DND-41 (cell line): ENCODE data around the gene PCDHGA1.
"Not testable (repeated sequence)": the region's sequence is repeated elsewhere in the genome, so short reads cannot be mapped to it uniquely, and the experiment has no call there.

Experiments
- ATAC-seq: fragments of 200-7000 bp; cut with Tn5 transposase; 3 replicates; pipeline ENCODE4 v1.9.1; 2021; ENCODE audit warnings: low read depth; ENCODE audit not compliant: insufficient read depth
- DNase-seq: peaks from one replicate; pipeline ENCODE4 v3.0.0-alpha.2; 2020
- H2AFZ ChIP-seq: 2 replicates; pipeline ENCODE4 v1.6.0; 2012; ENCODE audit warnings: low read depth, low read length
- H3K27ac ChIP-seq: 2 replicates; pipeline ENCODE4 v1.5.1; 2012; ENCODE audit warnings: low read length, inconsistent platforms
- H3K27me3 ChIP-seq: fragments of 200-600 bp; sonication (generic); 2 replicates; pipeline ENCODE4 v1.6.0; 2012; ENCODE audit warnings: low read length, mild to moderate bottlenecking, inconsistent platforms; ENCODE audit not compliant: insufficient read depth, poor library complexity
- H3K36me3 ChIP-seq: 2 replicates; pipeline ENCODE4 v1.5.1; 2012; ENCODE audit warnings: low read length, inconsistent platforms; ENCODE audit not compliant: insufficient read depth
- H3K4me1 ChIP-seq: 2 replicates; pipeline ENCODE4 v1.5.1; 2012; ENCODE audit warnings: mild to moderate bottlenecking, low read length; ENCODE audit not compliant: insufficient read depth
- H3K4me2 ChIP-seq: 2 replicates; pipeline ENCODE4 v1.6.0; 2012; ENCODE audit warnings: mild to moderate bottlenecking, moderate library complexity, low read length, inconsistent platforms; ENCODE audit not compliant: insufficient read depth
- H3K4me3 ChIP-seq, 2 experiments: fragments of 200-600 bp in 1 of 2; shearing (Covaris generic) in 1 of 2; 2 replicates each; pipeline ENCODE4 v1.5.1; 2012 to 2016; ENCODE audit warnings: inconsistent platforms in 2 of 2, low read length in 2 of 2, mild to moderate bottlenecking in 2 of 2, low read depth in 1 of 2, moderate library complexity in 1 of 2
- H3K79me2 ChIP-seq: 2 replicates; pipeline ENCODE4 v1.6.0; 2012; ENCODE audit warnings: low read length, inconsistent platforms; ENCODE audit not compliant: insufficient read depth
- H3K9ac ChIP-seq: 2 replicates; pipeline ENCODE4 v1.6.0; 2012; ENCODE audit warnings: low read depth, mild to moderate bottlenecking, inconsistent platforms, low read length, moderate library complexity
- H3K9me3 ChIP-seq: 2 replicates; pipeline ENCODE4 v1.5.1; 2012; ENCODE audit warnings: low read length, moderate library complexity, mild to moderate bottlenecking, inconsistent platforms; ENCODE audit not compliant: insufficient read depth, severe bottlenecking
- H4K20me1 ChIP-seq: 2 replicates; pipeline ENCODE4 v1.6.0; 2012; ENCODE audit warnings: low read length; ENCODE audit not compliant: insufficient read depth
- EZH2 ChIP-seq: IDR thresholded peaks from 3 replicates; pipeline ENCODE4 v1.6.1; 2012; ENCODE audit warnings: borderline replicate concordance, low read depth, mild to moderate bottlenecking, moderate library complexity, low read length, inconsistent platforms; ENCODE audit not compliant: severe bottlenecking
- TF ChIP-seq, protein P1 (sequence below): IDR thresholded peaks from 2 replicates; pipeline ENCODE4 v1.5.1; 2012; ENCODE audit warnings: borderline replicate concordance, low read length, moderate library complexity, mild to moderate bottlenecking; ENCODE audit not compliant: poor library complexity, severe bottlenecking; ENCODE audit errors: extremely low read depth

Gene PCDHGA1

DNA sequence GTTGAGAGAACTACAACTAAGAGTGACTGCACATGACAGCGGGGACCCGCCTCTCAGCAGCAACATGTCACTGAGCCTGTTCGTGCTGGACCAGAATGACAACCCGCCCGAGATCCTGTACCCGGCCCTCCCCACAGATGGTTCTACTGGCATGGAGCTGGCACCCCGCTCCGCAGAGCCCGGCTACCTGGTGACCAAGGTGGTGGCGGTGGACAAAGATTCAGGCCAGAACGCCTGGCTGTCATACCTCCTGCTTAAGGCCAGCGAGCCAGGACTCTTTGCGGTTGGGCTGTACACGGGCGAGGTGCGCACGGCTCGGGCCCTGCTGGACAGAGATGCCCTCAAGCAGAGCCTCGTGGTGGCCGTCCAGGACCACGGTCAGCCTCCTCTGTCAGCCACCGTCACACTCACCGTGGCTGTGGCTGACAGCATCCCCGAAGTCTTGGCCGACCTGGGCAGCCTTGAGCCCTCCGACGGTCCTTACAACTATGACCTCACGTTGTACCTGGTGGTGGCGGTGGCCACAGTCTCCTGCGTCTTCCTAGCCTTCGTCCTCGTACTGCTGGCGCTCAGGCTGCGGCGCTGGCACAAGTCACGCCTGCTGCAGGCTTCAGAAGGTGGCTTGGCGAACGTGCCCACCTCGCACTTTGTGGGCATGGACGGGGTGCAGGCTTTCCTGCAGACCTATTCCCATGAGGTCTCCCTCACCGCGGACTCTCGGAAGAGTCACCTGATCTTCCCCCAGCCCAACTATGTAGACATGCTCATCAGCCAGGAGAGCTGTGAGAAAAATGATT lies 54.4 kb downstream of the PCDHGA1 start:
- Histone ChIP-seq H3K4me3 (no peak overlapping the region), H3K9me3 (no peaks in the 10 kb centered on the region), H3K36me3 (no peaks in the 10 kb centered on the region), H3K79me2 (no peaks in the 10 kb centered on the region), H3K27me3 (no peaks in the 10 kb centered on the region), H4K20me1 (no peaks in the 10 kb centered on the region), H3K4me1 (no peaks in the 10 kb centered on the region), H3K4me2 (no peak overlapping the region), H3K9ac (no peak overlapping the region), H3K27ac (no peak overlapping the region), H2AFZ (no peak overlapping the region)
- ATAC-seq (no peak), DNase-seq (no peak)
- TF ChIP-seq, protein P1, sequence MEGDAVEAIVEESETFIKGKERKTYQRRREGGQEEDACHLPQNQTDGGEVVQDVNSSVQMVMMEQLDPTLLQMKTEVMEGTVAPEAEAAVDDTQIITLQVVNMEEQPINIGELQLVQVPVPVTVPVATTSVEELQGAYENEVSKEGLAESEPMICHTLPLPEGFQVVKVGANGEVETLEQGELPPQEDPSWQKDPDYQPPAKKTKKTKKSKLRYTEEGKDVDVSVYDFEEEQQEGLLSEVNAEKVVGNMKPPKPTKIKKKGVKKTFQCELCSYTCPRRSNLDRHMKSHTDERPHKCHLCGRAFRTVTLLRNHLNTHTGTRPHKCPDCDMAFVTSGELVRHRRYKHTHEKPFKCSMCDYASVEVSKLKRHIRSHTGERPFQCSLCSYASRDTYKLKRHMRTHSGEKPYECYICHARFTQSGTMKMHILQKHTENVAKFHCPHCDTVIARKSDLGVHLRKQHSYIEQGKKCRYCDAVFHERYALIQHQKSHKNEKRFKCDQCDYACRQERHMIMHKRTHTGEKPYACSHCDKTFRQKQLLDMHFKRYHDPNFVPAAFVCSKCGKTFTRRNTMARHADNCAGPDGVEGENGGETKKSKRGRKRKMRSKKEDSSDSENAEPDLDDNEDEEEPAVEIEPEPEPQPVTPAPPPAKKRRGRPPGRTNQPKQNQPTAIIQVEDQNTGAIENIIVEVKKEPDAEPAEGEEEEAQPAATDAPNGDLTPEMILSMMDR = no peak
- no peak for TF ChIP-seq EZH2

DNA sequence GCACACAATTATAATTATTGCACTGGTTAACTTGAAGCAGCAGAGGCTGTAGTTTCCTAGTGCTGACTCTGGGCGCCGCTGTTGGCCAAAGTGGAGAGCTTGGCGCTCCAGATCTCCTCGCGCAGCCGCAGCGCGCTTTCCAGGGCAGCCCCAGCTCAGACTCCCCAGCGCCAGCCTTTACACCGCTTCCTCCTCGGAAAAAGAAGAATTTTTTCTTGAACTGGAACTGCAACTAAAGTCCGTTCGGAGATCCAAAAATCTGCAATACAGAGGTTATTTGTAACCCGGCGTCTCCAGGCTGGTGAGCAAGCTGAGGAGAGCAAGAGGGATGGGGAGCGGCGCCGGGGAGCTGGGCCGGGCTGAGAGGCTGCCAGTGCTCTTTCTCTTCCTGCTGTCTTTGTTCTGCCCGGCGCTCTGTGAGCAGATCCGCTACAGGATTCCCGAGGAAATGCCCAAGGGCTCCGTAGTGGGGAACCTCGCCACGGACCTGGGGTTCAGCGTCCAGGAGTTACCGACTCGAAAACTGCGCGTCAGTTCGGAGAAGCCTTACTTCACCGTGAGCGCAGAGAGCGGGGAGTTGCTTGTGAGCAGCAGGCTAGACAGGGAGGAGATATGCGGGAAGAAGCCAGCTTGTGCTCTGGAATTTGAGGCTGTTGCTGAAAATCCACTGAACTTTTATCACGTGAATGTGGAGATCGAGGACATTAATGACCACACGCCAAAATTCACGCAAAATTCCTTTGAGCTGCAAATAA lies 57.4 kb downstream of the PCDHGA1 start, which contains the start of gene PCDHGB4:
Gene PCDHGB4, plus strand, starts transcription at position 142 of the 755 bp plus-strand sequence. Its CDS starts 187 bp downstream, at position 329.
- not testable (repeated sequence) for H3K9ac ChIP-seq, H3K9me3 ChIP-seq, H3K27ac ChIP-seq, ATAC-seq, H3K79me2 ChIP-seq, H4K20me1 ChIP-seq, H3K4me3 ChIP-seq, H2AFZ ChIP-seq, H3K4me1 ChIP-seq, H3K4me2 ChIP-seq, H3K36me3 ChIP-seq, DNase-seq, H3K27me3 ChIP-seq

DNA sequence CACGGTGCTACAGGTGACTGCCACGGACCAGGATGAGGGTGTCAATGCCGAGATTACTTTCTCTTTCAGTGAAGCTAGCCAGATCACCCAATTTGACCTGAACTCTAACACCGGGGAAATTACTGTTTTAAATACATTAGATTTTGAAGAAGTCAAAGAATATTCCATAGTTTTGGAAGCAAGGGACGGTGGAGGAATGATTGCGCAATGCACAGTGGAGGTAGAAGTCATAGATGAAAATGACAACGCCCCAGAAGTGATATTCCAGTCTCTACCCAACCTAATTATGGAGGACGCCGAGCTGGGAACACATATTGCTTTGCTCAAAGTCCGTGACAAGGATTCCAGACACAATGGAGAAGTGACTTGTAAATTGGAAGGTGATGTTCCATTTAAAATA lies 58.3 kb downstream of the PCDHGA1 start:
- Histone ChIP-seq H3K9me3 (no peaks in the 10 kb centered on the region), H3K9ac (no peak overlapping the region), H3K79me2 (no peaks in the 10 kb centered on the region), H3K27me3 (no peaks in the 10 kb centered on the region), H4K20me1 (no peaks in the 10 kb centered on the region), H3K4me1 (no peaks in the 10 kb centered on the region), H2AFZ (no peak overlapping the region), H3K4me2 (no peak overlapping the region), H3K27ac (no peak overlapping the region), H3K4me3 (no peak overlapping the region), H3K36me3 (no peaks in the 10 kb centered on the region)
- TF ChIP-seq EZH2 = no peak
- TF ChIP-seq, protein P1 = no peak
- ATAC-seq (no peak), DNase-seq (no peak)
